Nucleus accumbens (tissue), 56 donors: ENCODE measurements around the gene LRRC74A.
A peak's percentile ranks its signal among the peaks of the same experiment; 100 is the strongest.

Experiments
- DNase-seq, 56 donors: peaks; one replicate each; lab custom pipeline; 2025; lab: John Stamatoyannopoulos, UW

Gene LRRC74A

DNA sequence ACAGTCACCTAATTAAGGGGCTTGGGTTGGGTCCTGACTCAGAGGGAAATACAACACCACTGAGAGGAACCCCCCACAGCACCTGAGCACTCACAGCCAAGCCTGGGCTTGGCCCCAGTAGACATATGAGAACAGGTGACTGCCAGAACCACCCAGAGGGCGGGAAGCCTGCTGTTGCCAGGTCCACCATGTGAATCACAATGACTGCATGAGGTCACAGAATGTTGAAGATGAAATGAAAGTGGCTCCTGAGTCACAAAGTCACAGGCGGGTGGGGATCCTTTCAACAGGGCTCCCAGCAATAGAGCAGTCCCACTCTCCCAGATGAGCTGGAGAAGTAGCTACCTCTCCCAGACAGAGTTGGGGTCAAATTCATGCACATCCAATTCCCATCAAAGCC is at the start of gene LRRC74A:
Gene LRRC74A, plus strand, starts transcription at position 287 of the 400 bp plus-strand sequence. CDS start 290 bp downstream, outside the sequence.
- DNase-seq: no peak

GRCh38 chr14:76776428-76777251 is 49.6 kb upstream of the LRRC74A start:
- DNase-seq: no peak

DNA sequence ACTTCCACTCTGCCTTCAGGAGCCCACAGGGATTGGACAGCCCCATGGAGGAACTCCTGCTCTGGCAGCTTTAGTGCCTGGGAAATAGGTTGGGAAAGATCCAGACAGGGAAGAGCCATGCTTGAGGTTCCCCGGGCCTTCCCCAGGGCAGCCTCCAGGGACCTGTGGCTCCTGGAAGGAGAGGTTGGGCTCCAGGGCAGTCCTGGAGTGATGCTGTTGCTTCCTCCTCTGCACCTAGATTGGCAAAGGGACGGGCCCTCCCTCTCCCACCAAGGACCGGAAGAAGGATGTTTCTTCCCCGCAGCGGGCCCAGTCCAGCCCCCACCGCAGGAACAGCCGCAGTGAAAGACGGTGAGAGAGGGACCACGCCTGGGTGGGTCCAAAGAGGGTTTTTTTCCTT is 48.5 kb upstream of the LRRC74A start:
- no peak for DNase-seq

GRCh38 chr14:76778546-76779215 is 47.5 kb upstream of the LRRC74A start:
- DNase-seq: no peak

DNA sequence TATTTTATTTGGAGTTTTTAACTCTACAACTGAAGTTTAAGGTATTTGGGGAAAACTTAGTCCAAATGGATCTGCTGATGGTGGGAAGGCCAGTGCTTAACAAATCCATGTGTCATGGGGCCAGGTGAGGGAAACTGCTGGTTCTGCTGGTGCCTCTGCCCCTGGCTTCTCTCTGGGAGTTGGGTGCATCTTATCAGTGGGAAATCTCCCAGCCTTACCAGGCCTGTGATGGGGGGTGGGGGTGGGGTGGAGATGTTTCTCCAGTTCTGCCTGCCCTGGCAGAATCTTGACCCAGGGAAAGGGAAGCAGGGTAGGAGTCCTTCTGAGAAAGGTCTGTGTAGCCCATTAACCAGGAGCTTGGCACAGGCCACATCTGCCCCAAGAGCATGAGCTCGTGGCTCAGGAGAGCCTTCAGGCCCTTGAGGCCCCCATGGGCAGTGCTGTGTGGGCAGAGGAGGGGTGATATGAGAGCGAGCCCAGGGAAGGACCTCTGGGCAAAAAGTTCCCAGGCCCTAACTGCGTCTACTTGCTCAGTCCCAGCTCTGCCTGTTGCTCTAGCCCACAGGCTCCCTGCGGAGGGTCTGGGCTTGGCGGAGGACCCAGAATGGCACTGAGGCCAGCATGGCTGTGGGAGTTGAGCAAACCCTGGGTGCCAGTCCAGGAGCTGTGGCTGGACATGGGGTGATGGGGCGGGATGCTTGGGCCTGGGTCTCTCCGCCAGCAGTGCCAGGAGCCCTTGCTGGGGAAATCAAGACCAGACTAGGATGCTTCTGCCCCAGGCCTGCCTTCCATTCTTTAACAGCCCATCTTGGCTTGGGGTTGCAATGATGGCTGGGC is 46.8 kb upstream of the LRRC74A start:
- DNase-seq: no peak

GRCh38 chr14:76780058-76780345 is 46.2 kb upstream of the LRRC74A start:
- no peak for DNase-seq

DNA sequence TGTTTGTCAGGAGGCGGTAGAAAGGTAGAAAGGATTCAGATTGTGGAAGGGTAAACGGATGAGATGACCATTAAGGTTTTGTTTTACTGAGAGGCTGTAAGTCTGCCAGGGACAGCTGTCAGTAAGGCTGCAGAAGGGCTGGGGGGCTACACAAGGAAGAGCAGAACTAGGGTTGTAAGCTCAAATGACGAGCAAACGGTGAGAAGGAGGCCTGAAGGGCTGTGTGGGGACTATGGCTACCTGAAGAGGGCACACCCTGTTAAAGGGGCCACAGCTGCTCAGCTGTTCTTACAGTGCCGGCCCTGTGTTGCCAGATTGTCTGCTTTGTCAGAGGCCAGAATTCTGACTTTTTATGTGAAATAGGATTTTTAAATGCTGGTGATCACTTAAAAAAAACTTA is 45.8 kb upstream of the LRRC74A start:
- no peak for DNase-seq

DNA sequence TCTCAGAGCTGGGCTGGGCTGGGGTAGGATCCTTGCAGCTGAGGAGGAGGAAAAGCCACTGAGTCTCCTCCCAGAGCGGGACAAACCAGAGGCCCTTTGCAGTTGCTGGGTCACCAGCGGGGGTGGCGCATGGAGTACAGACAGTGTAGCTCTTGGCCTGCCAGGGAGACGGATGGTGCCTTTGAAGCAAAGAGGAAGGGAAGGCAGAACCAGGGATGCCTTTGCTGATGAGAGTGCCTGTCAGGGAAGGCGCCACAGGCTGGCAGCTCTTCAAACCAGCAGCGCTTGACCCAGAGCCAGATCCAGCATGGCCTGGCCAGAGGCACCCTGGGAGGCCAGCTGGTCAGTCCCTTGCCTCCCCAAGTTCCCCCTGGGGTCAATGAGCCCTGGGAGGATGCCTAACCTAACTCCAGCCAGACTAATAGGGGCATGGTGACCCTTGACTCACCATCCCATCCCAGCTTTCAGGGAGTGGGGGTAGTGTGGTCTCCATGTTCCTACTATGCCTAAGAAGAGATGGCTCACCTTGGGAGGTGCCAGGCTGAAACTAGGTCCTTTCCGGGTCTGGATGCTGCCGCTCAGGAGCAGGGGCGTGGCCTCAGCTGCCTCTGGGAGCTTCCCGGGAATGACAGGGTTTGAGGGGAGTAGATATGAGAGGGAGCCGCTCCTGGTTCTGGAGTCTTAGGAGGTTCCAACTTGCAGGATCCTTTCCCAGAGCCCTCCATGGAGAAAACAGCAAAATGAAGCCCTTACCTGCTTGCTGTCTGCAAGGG is 45.1 kb upstream of the LRRC74A start:
- DNase-seq: peak in 48 of 56 donors; percentile 17 to 84 (median 66)

GRCh38 chr14:76781648-76782051 is 44.6 kb upstream of the LRRC74A start:
- DNase-seq: no peak

GRCh38 chr14:76782115-76782884 is 43.9 kb upstream of the LRRC74A start:
- no peak for DNase-seq

DNA sequence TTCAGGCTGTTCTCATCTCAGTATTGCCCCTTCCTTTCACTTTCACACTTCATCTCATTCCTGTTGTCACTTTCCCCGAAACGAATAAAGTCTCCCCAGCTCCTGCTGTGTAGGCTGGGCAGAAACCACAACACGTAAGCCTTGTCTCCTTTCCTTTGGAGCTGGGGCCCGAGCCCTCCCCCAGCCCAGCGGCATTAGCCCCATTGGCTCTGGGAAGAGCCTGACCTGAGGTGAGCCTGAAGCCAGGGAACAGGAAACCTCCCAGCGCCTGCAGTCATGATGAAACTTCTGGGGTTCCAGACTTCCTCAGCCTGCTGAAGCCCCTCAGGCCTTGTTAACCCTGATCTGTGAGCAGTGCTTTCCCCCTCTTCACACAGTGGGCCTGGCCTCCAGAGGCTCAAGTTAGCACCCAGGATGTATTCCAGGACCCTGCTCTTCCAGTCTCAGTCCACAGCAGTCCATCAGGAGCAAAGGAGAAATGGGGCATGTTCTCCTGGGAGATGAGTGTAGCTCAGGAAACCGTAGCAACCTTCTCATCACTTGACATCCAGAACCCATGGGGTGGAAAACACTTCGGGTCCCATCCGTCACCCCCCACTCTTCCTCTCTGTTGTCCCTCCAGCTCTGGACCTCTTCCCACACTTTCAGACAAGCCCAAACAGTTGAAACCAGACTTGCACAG is 43.2 kb upstream of the LRRC74A start:
- no peak for DNase-seq

GRCh38 chr14:76784266-76784874 is 41.8 kb upstream of the LRRC74A start:
- no peak for DNase-seq

- peak in 49 of 56 donors; percentile 38 to 89 (median 72) for DNase-seq
Observed at GRCh38 chr14:76784881-76785280, 41.3 kb upstream of the LRRC74A start.

GRCh38 chr14:76786601-76787000 is 39.6 kb upstream of the LRRC74A start:
- DNase-seq: no peak

GRCh38 chr14:76792422-76792821 is 33.8 kb upstream of the LRRC74A start:
- no peak for DNase-seq

DNA sequence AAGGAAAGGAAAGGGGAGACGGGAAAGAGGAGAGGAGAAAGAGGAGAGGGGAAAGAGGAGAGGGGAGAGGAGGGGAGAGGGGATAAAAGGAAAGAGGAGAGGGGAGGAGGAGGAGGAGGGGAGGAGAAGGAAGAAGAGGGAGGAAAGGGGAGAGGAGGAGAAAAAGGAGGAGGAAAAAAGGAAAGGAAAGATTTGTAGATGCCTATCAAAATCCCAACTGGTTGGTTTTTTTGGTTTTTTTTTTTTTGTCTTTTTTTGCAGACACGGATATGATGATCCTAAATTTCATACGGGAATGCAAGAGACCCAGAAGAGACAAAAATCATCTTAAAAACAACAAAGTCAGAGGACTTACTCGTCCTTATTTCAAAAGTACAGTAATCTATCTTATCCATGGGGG is 32.9 kb upstream of the LRRC74A start:
- no peak for DNase-seq

- DNase-seq: no peak
Observed at GRCh38 chr14:76793956-76794355, 32.3 kb upstream of the LRRC74A start.

- no peak for DNase-seq
Observed at GRCh38 chr14:76806446-76806845, 19.8 kb upstream of the LRRC74A start.

GRCh38 chr14:76808011-76808410 is 18.2 kb upstream of the LRRC74A start:
- no peak for DNase-seq
